GM18868 (cell line): ENCODE results near the gene ADGRL3.
"Not testable (repeated sequence)": the region's sequence is repeated elsewhere in the genome, so short reads cannot be mapped to it uniquely, and the experiment has no call there.

Experiments used
- ATAC-seq: cut with Tn5 transposase; IDR thresholded peaks from one replicate; pipeline ENCODE4 v1.9.1; 2021; ENCODE audit warnings: mild to moderate bottlenecking, moderate library complexity; ENCODE audit not compliant: unreplicated experiment

The ADGRL3 gene

DNA sequence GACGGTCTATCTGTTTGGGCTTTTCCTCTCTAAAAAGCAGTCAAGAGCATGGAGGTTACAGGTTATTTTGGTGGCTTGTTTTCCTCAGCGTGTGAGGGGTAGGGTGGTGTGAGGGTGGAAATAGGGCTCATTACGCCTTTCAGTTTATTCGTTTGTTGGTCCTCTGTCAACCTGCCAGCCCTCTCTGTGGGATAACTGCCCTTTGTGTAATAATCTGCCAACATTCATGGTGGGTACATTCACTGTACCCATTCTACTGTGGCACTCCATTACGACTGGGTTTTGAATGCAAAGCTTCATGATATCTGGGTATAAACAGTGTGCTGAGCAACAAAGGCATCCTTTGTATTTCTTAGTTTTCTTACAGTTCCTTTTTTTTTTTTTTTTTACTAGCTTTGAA is 136.4 kb downstream of the ADGRL3 start:
- no peak for ATAC-seq

DNA sequence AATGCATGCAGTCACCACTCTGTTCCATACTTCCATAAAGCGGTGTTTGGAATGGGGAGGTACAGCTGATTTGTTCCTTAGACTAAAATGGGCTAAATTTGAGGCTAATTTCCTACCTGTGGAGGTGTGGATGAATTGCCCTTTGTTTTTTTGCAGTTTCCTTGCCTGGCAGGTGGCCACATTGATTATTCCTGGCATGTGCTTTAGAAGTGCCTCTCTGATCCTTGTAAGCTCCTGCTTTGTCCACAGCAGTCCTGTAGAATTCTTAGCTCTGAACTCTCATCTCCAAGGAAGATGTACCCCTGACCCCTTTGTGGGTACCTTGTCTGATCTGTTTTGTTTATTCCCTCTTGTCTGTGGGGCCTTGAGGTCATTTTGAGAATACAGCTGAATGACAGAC is 136.8 kb downstream of the ADGRL3 start:
- no peak for ATAC-seq

DNA sequence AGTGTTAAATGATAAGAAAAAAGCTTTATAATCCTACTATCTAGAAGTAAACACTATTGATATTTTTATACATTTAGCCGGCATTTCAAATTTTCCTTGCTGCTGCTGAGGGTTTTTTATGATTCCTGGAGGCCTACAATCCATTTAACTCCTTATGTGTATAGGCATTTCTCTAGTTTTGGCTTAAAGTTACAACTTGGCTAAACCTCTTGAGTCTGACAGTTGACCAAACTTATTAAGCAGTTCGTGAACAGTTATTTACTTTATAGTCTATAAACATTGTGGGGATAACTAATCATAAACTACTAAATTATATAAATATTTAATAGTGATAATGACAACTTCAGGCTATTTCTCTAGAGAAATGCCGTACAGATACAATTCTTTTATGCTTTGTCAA is 141.9 kb downstream of the ADGRL3 start:
- ATAC-seq = no peak

DNA sequence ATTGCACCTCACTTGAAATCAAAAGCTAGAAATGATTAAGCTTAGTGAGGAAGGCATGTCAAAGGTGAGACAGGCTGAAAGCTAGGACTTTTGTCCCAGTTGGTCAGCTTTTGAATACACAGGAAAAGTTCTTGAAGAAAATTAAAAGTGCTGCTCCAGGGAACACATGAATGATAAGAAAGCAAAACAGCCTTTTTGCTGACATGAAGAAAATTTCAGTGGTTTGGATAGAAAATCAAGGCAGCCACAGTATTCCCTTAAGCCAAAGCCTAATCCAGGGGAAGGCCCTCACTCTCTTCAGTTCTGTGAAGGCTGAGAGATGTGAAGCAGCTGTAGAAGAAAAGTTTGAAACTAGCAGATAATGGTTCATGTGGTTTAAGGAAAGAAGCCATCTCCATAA is 150.8 kb downstream of the ADGRL3 start:
- no peak for ATAC-seq

DNA sequence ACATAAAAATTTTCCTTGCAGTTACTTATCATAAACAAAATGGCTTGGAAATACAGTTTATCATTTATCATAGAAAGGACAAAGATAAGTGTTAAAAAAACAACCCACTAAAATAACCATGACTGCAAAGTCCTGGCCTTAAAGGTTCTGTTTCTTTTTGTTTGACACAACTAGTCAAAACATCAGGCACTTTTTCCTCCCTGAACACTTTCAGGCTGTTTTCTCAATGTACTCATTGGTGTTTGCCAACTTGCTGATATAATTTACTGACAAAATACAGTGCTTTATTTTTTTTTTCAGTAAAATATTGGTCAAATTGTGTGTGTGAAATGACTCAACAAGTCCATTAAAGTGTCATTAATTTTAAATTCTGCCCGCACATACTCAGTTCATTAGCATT is 156.6 kb downstream of the ADGRL3 start:
- ATAC-seq = no peak

DNA sequence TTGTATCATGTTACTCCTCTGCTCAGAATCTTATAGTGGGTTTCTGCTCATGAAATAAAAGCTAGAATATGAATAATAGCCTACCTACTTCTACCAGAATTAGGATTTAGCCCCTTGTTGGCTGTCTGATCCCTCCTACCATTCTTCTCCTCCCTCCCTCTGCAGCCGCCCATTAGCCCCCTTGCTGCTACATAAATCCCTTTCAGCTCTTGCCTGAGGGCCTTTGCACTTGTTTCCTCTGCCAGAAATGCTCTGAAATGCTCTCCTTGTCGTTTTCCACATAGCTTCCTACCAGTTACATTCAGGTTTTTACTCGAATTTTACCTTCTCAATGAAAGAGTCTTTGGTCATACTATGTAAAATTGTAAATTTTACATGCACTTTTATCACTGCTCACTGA is 159.2 kb downstream of the ADGRL3 start:
- no peak for ATAC-seq

DNA sequence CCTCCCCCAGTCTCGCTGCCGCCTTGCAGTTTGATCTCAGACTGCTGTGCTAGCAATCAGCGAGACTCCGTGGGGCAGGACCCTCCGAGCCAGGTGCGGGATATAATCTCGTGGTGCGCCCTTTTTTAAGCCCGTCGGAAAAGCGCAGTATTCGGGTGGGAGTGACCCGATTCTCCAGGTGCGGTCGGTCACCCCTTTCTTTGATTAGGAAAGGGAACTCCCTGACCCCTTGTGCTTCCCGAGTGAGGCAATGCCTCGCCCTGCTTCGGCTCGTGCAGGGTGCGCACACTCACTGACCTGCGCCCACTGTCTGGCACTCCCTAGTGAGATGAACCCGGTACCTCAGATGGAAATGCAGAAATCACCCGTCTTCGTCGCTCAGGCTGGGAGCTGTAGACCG is 172.7 kb downstream of the ADGRL3 start:
- not testable (repeated sequence) for ATAC-seq

DNA sequence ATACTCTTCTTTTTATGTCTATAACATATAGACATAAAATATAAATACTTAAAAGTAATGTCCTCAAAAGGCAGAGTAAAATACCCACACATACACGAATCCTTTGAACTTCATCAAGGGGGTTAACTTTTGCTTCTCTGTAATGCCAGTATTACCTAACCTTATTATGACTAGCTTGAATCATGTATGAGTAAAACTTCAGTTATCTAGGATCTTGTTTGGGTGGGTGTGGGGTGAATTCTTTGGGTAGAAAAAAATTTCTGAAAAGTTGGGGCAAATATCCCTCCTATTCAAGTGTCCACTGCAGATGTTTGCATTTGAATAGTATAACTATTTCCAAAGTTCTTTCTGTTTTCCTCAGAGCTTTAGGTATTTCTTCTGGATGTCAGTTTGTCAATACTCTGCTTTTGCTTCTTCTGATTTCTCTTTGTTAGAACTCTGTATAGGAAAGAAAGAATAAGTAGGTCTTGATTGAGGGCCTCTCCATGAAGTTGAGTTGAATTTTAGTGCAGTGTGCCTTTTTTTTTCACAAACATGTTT is 173.8 kb downstream of the ADGRL3 start:
- ATAC-seq = no peak

DNA sequence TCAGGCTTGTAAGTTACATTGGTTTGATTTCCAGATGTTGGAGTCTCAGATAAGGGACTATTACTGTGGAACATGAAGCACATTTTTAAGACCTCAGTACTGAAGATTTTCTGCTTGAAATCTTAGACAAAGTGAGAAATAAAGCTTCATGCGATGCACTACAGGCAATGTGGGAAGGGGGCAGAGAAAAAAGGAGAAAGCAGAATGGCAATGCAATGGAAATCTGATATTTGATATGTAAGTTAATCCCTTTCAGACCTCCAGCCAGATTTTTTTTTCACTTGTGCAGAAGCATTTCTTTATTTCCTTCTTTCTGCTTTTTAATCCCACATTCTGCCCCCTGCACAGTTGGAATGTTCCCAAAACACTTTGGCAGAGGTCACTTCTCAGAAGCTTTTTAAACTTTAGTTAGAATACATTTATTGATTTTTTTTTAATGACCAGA is 174.3 kb downstream of the ADGRL3 start:
- no peak for ATAC-seq

DNA sequence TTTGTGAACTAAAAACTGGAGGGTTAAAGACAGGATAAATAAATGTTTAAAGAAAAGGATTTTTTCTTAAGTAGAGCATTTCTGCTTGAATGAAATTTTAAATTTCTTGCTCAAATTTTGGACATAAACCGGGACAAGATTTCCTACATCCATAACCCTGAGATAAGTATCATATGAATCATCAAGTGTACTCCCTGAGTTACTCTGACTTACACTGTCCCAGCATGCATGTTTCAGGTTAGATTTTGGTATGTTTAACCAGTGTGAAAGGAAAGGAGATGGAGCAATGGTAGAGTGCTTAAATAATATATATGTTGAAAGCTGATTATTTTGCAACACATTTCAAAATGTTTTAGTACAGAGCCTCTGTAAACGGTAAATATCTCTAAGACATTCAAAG is 175.2 kb downstream of the ADGRL3 start:
- ATAC-seq = no peak

DNA sequence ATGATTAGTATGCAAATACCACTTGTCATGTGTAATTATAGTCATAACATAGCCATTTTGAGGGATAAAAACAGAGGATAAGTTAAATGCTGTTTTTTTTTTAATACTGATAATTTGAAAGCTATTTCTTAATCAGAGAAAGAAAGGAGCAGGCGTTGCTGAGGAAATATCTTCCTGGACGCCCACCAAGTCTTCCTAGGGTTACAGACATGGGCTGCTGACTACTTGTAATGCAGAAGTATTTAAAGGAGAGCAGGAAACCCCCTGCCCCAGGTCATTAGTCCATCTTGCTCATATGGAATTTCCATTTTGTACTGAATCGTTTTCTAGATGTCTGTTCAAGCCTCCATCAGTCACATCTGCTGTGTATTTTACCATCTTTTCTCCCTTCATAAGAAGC is 176.2 kb downstream of the ADGRL3 start:
- ATAC-seq = no peak

DNA sequence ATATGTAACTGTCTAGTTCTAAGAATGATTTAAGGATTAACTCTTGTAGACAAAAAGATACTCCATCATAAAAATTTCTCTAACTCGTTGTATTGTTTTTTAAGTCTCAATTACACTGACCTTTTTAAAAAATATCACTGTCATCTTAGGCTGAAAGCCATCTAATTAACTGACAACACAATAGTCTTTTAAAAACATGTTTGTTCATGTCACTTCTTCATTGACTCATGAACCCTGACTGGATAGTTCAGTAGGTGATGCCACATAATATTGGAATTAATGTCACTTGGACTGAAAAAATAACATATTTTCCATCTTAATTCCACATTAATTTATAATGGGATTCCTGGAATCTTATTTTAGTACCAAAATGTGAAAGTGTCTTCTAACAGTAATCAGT is 179.3 kb downstream of the ADGRL3 start:
- ATAC-seq = no peak

DNA sequence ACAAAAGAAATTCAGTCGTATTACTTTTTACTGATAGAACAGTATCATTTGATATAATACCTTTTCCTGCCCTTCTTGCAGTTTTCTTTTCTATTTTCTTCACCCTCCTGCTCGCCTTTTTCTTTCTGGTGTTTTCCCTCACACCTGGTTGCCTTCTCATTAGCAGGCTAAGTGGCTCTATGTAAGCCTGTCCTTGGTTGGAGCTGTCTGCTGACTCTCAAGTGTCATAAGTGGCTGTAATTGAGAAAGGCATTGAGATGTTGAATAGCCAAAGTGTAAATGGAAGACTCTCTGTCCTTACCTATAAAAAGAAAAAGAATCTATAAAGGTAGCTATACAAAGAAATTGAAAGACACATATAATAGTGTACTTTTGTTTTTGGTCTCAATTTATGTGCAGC is 180.7 kb downstream of the ADGRL3 start:
- ATAC-seq = no peak

DNA sequence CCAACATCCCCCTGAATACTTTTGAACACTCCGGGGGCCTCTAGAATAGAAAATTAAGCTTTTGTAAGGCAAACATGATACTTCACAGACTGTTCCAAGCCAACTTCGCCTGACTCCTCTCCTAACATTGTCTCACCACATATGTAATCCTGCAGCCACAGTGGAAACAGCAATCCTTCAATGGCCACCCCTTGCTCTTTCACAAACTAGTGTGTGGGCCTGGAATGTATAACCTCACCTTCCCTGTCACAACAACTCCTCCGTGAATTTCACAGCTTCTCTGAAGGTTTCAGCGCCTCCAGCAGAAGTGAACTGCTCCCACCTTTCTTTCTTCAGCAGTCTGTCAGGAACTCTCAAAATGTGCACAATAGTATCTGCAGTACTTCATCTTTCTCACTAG is 185.1 kb downstream of the ADGRL3 start:
- ATAC-seq = no peak

DNA sequence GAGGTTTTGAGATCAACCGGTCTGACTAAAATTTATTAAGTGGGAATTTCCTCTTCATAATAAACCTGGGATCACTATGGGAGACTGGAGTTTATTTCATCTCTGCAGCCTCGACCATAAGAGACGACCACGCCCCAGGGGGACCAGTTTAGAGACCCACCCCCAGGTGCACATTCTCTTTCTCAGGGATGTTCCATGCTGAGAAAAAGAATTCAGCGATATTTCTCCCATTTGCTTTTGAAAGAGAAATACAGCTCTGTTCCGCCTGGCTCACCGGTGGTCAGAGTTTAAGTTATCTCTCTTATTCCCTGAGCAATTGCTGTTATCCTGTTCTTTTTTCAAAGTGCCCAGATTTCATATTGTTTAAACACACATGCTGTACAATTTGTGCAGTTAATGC is 187.2 kb downstream of the ADGRL3 start:
- ATAC-seq = not testable (repeated sequence)

DNA sequence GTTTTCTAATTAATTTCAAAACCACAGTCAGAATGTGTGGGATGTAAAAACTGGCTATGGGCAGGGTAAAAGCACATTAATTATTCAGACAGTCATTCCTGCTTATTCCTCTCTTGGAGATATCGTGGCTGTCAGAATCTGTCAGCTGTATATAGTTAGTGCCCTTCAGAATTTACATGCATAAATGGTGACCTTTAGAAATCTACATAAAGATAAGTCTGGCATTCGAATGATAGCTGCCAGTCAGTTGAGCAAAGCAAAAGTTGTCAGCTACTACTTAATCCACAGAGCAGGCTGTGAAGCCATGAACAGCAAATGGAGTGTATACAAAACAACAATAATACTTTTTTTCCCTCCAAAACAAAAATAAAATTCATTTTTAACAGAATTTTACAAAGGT is 189.5 kb downstream of the ADGRL3 start:
- ATAC-seq = no peak

DNA sequence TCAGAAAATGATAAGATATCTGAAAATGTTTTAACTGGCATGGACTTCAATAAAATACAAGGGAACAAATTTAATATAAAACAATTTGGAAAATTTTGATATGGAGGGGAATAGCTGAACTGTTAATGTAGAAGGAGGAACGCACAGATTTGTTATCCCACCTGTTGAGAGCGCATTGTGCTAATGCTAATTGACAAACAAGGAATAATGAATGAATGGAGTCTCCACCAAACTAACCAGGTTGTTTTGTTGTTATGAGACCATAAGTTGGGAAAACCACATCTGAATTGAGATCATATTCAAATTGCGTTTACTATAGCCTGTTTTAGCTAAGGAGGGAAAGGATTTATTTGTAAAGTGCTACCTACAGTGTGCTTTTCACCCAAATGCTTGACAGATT is 195.6 kb downstream of the ADGRL3 start:
- no peak for ATAC-seq

DNA sequence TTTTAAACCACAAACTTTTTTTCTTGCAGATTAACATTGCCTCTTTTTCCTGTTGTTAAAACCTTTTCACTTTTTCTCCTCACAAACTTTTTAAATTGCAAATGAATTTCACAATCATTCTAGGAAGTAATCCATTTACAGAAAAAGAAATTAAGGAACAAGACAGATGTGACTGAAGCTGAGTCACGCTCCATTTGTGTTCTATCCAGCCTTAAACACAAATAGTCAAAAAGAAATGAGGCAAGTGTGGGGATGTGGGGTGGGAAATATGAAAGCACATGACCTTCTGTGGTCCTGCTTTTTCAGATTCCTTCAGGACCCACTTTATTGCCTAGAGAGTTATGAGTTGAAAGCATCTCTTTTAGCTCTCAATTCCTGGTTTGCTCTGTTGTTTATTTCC is 197.0 kb downstream of the ADGRL3 start:
- no peak for ATAC-seq

DNA sequence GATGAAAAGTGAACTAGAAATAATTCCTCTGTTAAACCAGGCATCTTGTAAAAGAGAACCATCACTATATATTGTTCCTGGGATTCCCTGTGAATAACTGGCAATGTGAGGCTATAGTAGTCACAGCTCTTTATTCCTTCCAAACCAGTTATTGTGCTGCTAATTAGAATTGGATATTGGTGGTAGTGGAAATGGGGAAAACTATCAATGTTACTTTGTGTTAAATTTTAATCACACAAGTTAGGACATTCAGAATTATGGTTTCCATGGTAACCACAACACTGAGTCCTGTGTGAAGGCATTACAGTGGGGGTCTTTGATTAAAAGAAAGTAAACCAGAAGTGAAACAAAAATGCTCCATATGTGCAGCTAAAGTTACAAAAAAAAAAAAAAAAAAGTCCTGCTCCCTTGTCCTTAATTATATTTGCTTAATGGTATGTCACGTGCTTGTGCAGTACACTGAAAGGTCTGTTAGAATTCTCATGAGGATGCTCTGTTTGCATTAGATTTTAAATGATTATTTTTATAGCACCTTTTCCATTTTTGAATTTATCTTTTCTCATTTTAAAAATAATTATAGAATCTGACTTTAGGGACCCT is 200.4 kb downstream of the ADGRL3 start:
- no peak for ATAC-seq

DNA sequence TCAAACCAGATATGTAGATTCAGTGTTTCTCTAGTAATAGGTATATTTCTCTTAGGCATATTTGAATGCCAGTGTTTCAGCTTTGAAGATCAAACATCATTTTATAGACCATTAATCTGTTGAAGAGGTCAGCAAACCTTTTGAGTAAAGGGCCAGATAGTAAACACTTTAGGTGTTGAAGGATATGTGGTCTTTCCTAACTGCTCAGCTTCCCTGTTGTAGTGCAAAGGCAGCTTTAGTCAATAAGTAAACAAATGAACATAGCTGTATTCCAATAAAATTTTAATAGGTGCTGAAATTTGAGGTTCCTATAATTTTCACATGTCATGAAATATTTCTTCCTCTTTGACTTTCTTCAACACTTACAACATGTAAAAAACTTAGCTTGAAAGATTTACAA is 201.6 kb downstream of the ADGRL3 start:
- ATAC-seq = no peak

DNA sequence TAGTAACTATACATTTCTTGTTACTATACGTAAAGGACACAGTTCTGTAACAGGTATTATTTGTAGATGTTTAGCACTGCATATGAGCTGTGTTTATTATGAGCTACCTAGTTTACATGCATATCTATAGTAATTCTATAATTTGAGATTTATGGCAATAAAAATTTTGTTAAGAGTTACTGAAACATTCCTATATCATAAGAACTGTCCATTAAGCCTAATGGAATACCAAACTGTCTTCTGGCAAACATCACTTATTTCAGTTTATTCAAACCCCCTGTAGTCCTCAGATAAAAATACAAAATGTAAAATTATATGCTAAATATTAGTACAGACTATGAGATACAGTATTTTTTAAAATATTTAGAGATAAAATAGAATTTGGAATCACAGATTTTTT is 205.2 kb downstream of the ADGRL3 start:
- ATAC-seq = no peak

DNA sequence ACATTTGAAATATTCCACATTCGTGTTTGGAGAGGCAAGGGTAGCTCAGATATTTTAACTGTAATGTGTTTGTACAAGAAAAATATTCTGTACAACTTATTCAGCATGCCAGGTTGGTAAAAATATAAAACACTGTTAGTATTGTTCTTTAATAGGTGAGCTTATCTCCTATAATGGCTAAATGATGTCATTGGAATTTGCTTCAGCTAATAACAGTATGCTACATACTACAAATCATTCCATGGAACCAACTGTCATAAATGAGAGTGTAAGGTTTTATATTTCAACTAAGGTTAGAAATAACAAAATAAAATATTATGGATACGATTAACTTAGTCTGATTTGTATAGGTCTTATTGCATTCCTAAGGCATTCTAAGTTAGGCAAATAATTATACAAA is 206.6 kb downstream of the ADGRL3 start:
- no peak for ATAC-seq
